WTC11 (cell line): ENCODE data around the gene PDZRN3.

Experiments used
- HMGA2 ChIP-seq: fragments of 250-450 bp; sonication (Bioruptor Pico); IDR thresholded peaks from 2 replicates; pipeline ENCODE4 v1.4.0; 2021; ENCODE audit warnings: mild to moderate bottlenecking, moderate library complexity
- ZNF219 ChIP-seq: sonication (generic); formaldehyde crosslinking; IDR thresholded peaks from 2 replicates; pipeline ENCODE4 v1.8.0; 2023; ENCODE audit warnings: missing genetic modification reagents, mild to moderate bottlenecking, borderline replicate concordance
- TF ChIP-seq, protein P1 (sequence below): fragments of 250-450 bp; sonication (Bioruptor Pico); IDR thresholded peaks from 2 replicates; pipeline ENCODE4 v1.9.0; 2021; ENCODE audit warnings: mild to moderate bottlenecking, borderline replicate concordance
- TF ChIP-seq, protein P2 (sequence below): fragments of 200-600 bp; IDR thresholded peaks from 2 replicates; pipeline ENCODE4 v1.8.0; 2022; ENCODE audit warnings: antibody characterized with exemption
- TF ChIP-seq, protein P3 (sequence below): sonication (generic); formaldehyde crosslinking; IDR thresholded peaks from 2 replicates; pipeline ENCODE4 v1.8.0; 2022; ENCODE audit warnings: mild to moderate bottlenecking, missing genetic modification reagents

DNA sequence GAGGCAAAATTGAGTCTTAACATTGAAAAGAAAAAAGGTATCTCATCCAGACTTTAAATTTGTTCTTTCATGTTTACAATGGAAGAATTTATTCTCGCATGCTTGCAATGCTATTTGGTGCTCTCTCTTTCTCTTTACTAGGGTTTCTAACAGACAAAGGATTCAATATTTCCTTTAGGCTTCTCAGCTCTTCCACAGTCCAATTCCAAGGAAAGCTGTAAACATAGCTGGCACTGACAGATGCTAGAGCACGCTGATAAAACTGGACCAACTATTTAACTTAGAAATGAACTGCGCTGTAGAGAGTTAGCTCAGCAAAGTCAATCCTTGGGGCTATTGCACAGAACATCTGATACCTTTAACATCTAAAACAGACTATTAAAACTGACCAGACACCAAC, 81.3 kb downstream of the PDZRN3 start:
- TF ChIP-seq ZNF219 (CRISPR knock-in tag) (no peak), HMGA2 (CRISPR knock-in tag) (no peak)
- TF ChIP-seq, protein P1, sequence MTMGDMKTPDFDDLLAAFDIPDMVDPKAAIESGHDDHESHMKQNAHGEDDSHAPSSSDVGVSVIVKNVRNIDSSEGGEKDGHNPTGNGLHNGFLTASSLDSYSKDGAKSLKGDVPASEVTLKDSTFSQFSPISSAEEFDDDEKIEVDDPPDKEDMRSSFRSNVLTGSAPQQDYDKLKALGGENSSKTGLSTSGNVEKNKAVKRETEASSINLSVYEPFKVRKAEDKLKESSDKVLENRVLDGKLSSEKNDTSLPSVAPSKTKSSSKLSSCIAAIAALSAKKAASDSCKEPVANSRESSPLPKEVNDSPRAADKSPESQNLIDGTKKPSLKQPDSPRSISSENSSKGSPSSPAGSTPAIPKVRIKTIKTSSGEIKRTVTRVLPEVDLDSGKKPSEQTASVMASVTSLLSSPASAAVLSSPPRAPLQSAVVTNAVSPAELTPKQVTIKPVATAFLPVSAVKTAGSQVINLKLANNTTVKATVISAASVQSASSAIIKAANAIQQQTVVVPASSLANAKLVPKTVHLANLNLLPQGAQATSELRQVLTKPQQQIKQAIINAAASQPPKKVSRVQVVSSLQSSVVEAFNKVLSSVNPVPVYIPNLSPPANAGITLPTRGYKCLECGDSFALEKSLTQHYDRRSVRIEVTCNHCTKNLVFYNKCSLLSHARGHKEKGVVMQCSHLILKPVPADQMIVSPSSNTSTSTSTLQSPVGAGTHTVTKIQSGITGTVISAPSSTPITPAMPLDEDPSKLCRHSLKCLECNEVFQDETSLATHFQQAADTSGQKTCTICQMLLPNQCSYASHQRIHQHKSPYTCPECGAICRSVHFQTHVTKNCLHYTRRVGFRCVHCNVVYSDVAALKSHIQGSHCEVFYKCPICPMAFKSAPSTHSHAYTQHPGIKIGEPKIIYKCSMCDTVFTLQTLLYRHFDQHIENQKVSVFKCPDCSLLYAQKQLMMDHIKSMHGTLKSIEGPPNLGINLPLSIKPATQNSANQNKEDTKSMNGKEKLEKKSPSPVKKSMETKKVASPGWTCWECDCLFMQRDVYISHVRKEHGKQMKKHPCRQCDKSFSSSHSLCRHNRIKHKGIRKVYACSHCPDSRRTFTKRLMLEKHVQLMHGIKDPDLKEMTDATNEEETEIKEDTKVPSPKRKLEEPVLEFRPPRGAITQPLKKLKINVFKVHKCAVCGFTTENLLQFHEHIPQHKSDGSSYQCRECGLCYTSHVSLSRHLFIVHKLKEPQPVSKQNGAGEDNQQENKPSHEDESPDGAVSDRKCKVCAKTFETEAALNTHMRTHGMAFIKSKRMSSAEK (CRISPR knock-in tag) = no peak
- TF ChIP-seq, protein P2, sequence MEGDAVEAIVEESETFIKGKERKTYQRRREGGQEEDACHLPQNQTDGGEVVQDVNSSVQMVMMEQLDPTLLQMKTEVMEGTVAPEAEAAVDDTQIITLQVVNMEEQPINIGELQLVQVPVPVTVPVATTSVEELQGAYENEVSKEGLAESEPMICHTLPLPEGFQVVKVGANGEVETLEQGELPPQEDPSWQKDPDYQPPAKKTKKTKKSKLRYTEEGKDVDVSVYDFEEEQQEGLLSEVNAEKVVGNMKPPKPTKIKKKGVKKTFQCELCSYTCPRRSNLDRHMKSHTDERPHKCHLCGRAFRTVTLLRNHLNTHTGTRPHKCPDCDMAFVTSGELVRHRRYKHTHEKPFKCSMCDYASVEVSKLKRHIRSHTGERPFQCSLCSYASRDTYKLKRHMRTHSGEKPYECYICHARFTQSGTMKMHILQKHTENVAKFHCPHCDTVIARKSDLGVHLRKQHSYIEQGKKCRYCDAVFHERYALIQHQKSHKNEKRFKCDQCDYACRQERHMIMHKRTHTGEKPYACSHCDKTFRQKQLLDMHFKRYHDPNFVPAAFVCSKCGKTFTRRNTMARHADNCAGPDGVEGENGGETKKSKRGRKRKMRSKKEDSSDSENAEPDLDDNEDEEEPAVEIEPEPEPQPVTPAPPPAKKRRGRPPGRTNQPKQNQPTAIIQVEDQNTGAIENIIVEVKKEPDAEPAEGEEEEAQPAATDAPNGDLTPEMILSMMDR = no peak
- TF ChIP-seq, protein P3, sequence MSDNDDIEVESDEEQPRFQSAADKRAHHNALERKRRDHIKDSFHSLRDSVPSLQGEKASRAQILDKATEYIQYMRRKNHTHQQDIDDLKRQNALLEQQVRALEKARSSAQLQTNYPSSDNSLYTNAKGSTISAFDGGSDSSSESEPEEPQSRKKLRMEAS (CRISPR knock-in tag) = no peak
